DND-41 (cell line): Measurements from ENCODE around the gene CD58.

Source experiments
- ATAC-seq: fragments of 200-7000 bp; cut with Tn5 transposase; 3 replicates; pipeline ENCODE4 v1.9.1; 2021; ENCODE audit warnings: low read depth; ENCODE audit not compliant: insufficient read depth
- DNase-seq: peaks from one replicate; pipeline ENCODE4 v3.0.0-alpha.2; 2020
- H2AFZ ChIP-seq: 2 replicates; pipeline ENCODE4 v1.6.0; 2012; ENCODE audit warnings: low read depth, low read length
- H3K27ac ChIP-seq: 2 replicates; pipeline ENCODE4 v1.5.1; 2012; ENCODE audit warnings: low read length, inconsistent platforms
- H3K27me3 ChIP-seq: fragments of 200-600 bp; sonication (generic); 2 replicates; pipeline ENCODE4 v1.6.0; 2012; ENCODE audit warnings: low read length, mild to moderate bottlenecking, inconsistent platforms; ENCODE audit not compliant: insufficient read depth, poor library complexity
- H3K36me3 ChIP-seq: 2 replicates; pipeline ENCODE4 v1.5.1; 2012; ENCODE audit warnings: low read length, inconsistent platforms; ENCODE audit not compliant: insufficient read depth
- H3K4me1 ChIP-seq: 2 replicates; pipeline ENCODE4 v1.5.1; 2012; ENCODE audit warnings: mild to moderate bottlenecking, low read length; ENCODE audit not compliant: insufficient read depth
- H3K4me2 ChIP-seq: 2 replicates; pipeline ENCODE4 v1.6.0; 2012; ENCODE audit warnings: mild to moderate bottlenecking, moderate library complexity, low read length, inconsistent platforms; ENCODE audit not compliant: insufficient read depth
- H3K4me3 ChIP-seq, 2 experiments: fragments of 200-600 bp in 1 of 2; shearing (Covaris generic) in 1 of 2; 2 replicates each; pipeline ENCODE4 v1.5.1; 2012 to 2016; ENCODE audit warnings: inconsistent platforms in 2 of 2, low read length in 2 of 2, mild to moderate bottlenecking in 2 of 2, low read depth in 1 of 2, moderate library complexity in 1 of 2
- H3K79me2 ChIP-seq: 2 replicates; pipeline ENCODE4 v1.6.0; 2012; ENCODE audit warnings: low read length, inconsistent platforms; ENCODE audit not compliant: insufficient read depth
- H3K9ac ChIP-seq: 2 replicates; pipeline ENCODE4 v1.6.0; 2012; ENCODE audit warnings: low read depth, mild to moderate bottlenecking, inconsistent platforms, low read length, moderate library complexity
- H3K9me3 ChIP-seq: 2 replicates; pipeline ENCODE4 v1.5.1; 2012; ENCODE audit warnings: low read length, moderate library complexity, mild to moderate bottlenecking, inconsistent platforms; ENCODE audit not compliant: insufficient read depth, severe bottlenecking
- H4K20me1 ChIP-seq: 2 replicates; pipeline ENCODE4 v1.6.0; 2012; ENCODE audit warnings: low read length; ENCODE audit not compliant: insufficient read depth
- CTCF ChIP-seq: IDR thresholded peaks from 2 replicates; pipeline ENCODE4 v1.5.1; 2012; ENCODE audit warnings: borderline replicate concordance, low read length, moderate library complexity, mild to moderate bottlenecking; ENCODE audit not compliant: poor library complexity, severe bottlenecking; ENCODE audit errors: extremely low read depth
- EZH2 ChIP-seq: IDR thresholded peaks from 3 replicates; pipeline ENCODE4 v1.6.1; 2012; ENCODE audit warnings: borderline replicate concordance, low read depth, mild to moderate bottlenecking, moderate library complexity, low read length, inconsistent platforms; ENCODE audit not compliant: severe bottlenecking

CD58 gene

GRCh38 chr1:116489231-116489697 lies 81.6 kb downstream of the CD58 start:
- no peak overlapping the region for H3K4me3 ChIP-seq
- no peak for DNase-seq
- H3K36me3 ChIP-seq: no peaks in the 10 kb centered on the region
- no peaks in the 10 kb centered on the region for H3K27me3 ChIP-seq
- ATAC-seq: no peak
- no peak for TF ChIP-seq CTCF
- TF ChIP-seq EZH2: no peak
- H3K79me2 ChIP-seq: no peaks in the 10 kb centered on the region
- H2AFZ ChIP-seq: no peak overlapping the region
- H3K4me1 ChIP-seq: no peaks in the 10 kb centered on the region
- H4K20me1 ChIP-seq: no peaks in the 10 kb centered on the region
- no peak overlapping the region for H3K27ac ChIP-seq
- H3K4me2 ChIP-seq: no peak overlapping the region
- H3K9me3 ChIP-seq: no peaks in the 10 kb centered on the region
- H3K9ac ChIP-seq: no peak overlapping the region

- H4K20me1 ChIP-seq: no peaks in the 10 kb centered on the region
- no peaks in the 10 kb centered on the region for H3K27me3 ChIP-seq
- H3K4me2 ChIP-seq: no peak overlapping the region
- no peak overlapping the region for H3K27ac ChIP-seq
- DNase-seq (no peak), ATAC-seq (no peak)
- H3K4me1 ChIP-seq: no peaks in the 10 kb centered on the region
- no peak overlapping the region for H3K9ac ChIP-seq
- H3K79me2 ChIP-seq: no peaks in the 10 kb centered on the region
- H3K36me3 ChIP-seq: no peaks in the 10 kb centered on the region
- no peak for TF ChIP-seq EZH2
- TF ChIP-seq CTCF: no peak
- H2AFZ ChIP-seq: no peak overlapping the region
- H3K4me3 ChIP-seq: no peak overlapping the region
- no peaks in the 10 kb centered on the region for H3K9me3 ChIP-seq
Measured at GRCh38 chr1:116488071-116488470, 82.8 kb downstream of the CD58 start.

- Histone ChIP-seq H2AFZ (no peak overlapping the region), H3K4me2 (no peak overlapping the region), H3K9me3 (no peaks in the 10 kb centered on the region), H3K27ac (no peak overlapping the region), H3K9ac (no peak overlapping the region), H3K36me3 (no peaks in the 10 kb centered on the region), H3K27me3 (no peaks in the 10 kb centered on the region), H4K20me1 (no peaks in the 10 kb centered on the region), H3K4me1 (no peaks in the 10 kb centered on the region), H3K4me3 (no peak overlapping the region), H3K79me2 (no peaks in the 10 kb centered on the region)
- DNase-seq (no peak), ATAC-seq (no peak)
- TF ChIP-seq CTCF: no peak
- TF ChIP-seq EZH2: no peak
Measured at GRCh38 chr1:116487583-116487982, 83.2 kb downstream of the CD58 start.

GRCh38 chr1:116487031-116487430 lies 83.8 kb downstream of the CD58 start:
- H3K79me2 ChIP-seq: no peaks in the 10 kb centered on the region
- H4K20me1 ChIP-seq: no peaks in the 10 kb centered on the region
- no peak overlapping the region for H3K27ac ChIP-seq
- ATAC-seq (no peak), DNase-seq (no peak)
- H3K4me1 ChIP-seq: no peaks in the 10 kb centered on the region
- no peak overlapping the region for H3K4me3 ChIP-seq
- no peak overlapping the region for H2AFZ ChIP-seq
- H3K36me3 ChIP-seq: no peaks in the 10 kb centered on the region
- H3K4me2 ChIP-seq: no peak overlapping the region
- no peaks in the 10 kb centered on the region for H3K27me3 ChIP-seq
- H3K9me3 ChIP-seq: no peaks in the 10 kb centered on the region
- H3K9ac ChIP-seq: no peak overlapping the region
- TF ChIP-seq CTCF (no peak), EZH2 (no peak)
